ENCODE results near the gene KRT23. TPM values are rescaled to one million over a fixed set of nuclear protein-coding genes. Genes with fewer than 3 reads are reported as not detected.

KRT23 gene
- total and polyA plus RNA-seq, 3 experiments from 2014 or later = not detected

DNA sequence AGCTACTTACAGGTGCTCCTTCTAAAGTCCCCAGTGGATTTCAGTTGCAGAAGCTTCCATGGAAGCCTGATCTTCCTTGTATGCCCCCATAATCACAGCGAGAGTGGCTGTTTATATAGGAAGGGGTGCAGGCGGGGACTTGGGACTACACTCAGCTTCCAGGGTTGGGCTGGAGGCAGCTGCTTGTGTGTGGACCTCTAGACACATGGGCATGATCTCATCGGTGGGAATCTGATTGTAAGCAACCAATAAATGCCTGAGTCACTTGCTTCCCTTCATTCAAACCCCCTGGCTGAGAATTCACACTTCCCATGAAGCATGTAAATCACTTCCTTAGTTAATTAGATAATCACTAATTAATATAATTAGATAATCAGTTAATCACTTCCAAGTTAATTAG lies 51.4 kb downstream of the KRT23 start:
- Mint-ChIP-seq H3K36me3 (no peaks in the 10 kb centered on the region), H3K4me3 (no peak overlapping the region), H3K27ac (no peak overlapping the region), H3K9me3 (no peaks in the 10 kb centered on the region), H3K4me1 (no peaks in the 10 kb centered on the region), H3K27me3 (peaks cover 16 to 52% of the 10 kb centered on the region in 2 donors)
- no peak overlapping the region for H3K4me3 ChIP-seq (ENCODE audit: low read length)
- H3K27ac ChIP-seq (ENCODE audit: low read depth, low read length) = no peak overlapping the region
- no peaks in the 10 kb centered on the region for H3K36me3 ChIP-seq (ENCODE audit: insufficient read depth, low read length)
- H3K9me3 ChIP-seq (ENCODE audit: low read length) = no peaks in the 10 kb centered on the region
- POLR2A ChIA-PET = no interaction called here
- peaks cover 13% of the 10 kb centered on the region for H3K27me3 ChIP-seq (ENCODE audit: insufficient read depth, low read length, poor library complexity, severe bottlenecking)
- CTCF ChIA-PET = no interaction called here
- H3K4me1 ChIP-seq (ENCODE audit: insufficient read depth, low read length) = no peaks in the 10 kb centered on the region
- DNase-seq = no peak

DNA sequence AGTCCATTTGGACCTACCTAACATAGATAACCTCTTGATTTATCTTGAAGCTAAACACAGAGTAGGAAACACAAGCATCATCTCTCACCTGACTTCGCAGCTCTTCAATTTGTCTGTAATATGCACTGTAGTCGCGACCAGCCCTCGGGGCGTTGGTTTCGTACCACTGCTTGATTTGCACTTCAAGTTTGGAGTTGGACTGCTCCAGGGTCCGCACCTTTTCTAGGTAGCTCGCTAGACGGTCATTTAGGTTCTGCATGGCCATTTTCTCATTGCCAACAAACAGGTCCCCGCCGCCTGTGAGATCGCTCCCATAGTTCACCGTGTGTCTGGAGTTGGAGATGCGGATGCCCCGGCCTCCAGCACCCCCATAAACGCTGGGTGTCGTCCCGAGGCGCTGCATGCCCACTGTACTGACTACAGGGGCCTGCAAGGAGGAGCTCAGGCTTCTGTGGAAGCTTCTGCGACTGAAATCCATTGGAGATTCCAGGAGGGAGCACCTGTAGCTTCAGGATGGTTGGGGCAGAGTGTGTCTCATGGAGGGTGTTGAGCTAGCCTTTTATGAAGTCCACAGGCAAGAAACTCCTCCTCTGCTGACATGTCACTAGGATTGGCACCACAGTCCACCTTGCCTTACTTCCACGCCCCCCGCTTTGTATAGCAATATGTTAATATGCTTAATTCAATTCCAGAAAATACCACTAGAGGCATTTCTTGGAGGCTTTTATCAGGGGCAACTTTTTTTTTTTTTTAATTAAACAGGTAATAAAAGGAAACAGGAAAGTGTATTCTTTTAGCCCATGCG lies 52.5 kb downstream of the KRT23 start, which contains the start of gene KRT20:
KRT20 (minus strand) TSS at position 535 of the 805 bp plus-strand sequence; CDS start at position 478, 57 bp downstream.
- H3K27me3 Mint-ChIP-seq = peaks cover 16 to 50% of the 10 kb centered on the region in 2 donors
- CTCF ChIA-PET = no interaction called here
- no peak within 1 kb of the TSS for H3K27ac Mint-ChIP-seq
- peaks cover 9% of the 10 kb centered on the region for H3K27me3 ChIP-seq (ENCODE audit: insufficient read depth, low read length, poor library complexity, severe bottlenecking)
- H3K27ac ChIP-seq (ENCODE audit: low read depth, low read length) = no peak within 1 kb of the TSS
- H3K9me3 ChIP-seq (ENCODE audit: low read length) = no peaks in the 10 kb centered on the region
- no peaks in the 10 kb centered on the region for H3K36me3 ChIP-seq (ENCODE audit: insufficient read depth, low read length)
- H3K36me3 Mint-ChIP-seq = no peaks in the 10 kb centered on the region
- POLR2A ChIA-PET = no interaction called here
- H3K4me1 Mint-ChIP-seq = no peaks in the 10 kb centered on the region
- no peak within 1 kb of the TSS for H3K4me3 ChIP-seq (ENCODE audit: low read length)
- no peaks in the 10 kb centered on the region for H3K4me1 ChIP-seq (ENCODE audit: insufficient read depth, low read length)
- H3K4me3 Mint-ChIP-seq = no peak within 1 kb of the TSS
- no peak for DNase-seq
- no peaks in the 10 kb centered on the region for H3K9me3 Mint-ChIP-seq

DNA sequence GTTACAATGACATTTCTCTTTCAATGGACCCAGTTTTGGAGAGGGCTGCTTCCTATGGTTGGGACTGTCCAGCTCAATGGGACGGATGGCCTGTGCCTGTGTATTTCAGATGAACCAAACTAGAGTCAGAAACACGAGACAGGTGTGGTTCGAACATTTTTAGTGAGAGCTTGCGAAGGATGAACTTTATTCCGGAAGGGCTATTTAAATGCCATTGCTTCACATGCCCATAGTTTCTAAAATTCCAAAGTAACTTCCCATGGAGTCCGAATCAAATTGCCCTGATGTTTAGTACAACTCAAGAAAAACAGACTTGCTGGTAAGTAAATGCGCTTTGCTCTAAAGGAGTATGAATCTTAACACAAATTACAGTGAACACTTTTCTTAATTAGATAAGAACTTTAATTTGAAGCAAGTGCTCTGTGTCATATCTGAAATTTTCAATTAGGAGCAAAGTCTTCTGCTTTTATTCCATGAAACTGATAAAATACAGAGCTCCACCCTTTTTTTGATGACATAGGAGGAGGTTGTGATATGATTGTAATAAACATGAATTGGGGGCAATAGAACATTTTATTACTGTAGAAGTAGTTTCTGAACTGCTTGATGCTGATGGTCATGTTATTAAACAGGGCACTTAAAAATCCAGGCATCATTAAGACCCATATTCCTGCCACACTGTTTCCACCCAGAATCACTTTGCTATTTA lies 53.7 kb downstream of the KRT23 start:
- POLR2A ChIA-PET = no interaction called here
- Histone ChIP-seq H3K27me3 (ENCODE audit: insufficient read depth, low read length, poor library complexity, severe bottlenecking) (peaks cover 4% of the 10 kb centered on the region), H3K9me3 (ENCODE audit: low read length) (no peaks in the 10 kb centered on the region), H3K4me1 (ENCODE audit: insufficient read depth, low read length) (no peaks in the 10 kb centered on the region), H3K4me3 (ENCODE audit: low read length) (no peak overlapping the region), H3K36me3 (ENCODE audit: insufficient read depth, low read length) (no peaks in the 10 kb centered on the region), H3K27ac (ENCODE audit: low read depth, low read length) (no peak overlapping the region)
- H3K36me3 Mint-ChIP-seq = no peaks in the 10 kb centered on the region
- H3K27ac Mint-ChIP-seq = peak overlapping the region in 1 of 8 donors; percentile 36
- no peaks in the 10 kb centered on the region for H3K9me3 Mint-ChIP-seq
- H3K27me3 Mint-ChIP-seq = peaks cover 7 to 39% of the 10 kb centered on the region in 2 donors
- no peaks in the 10 kb centered on the region for H3K4me1 Mint-ChIP-seq
- H3K4me3 Mint-ChIP-seq = no peak overlapping the region
- CTCF ChIA-PET = no interaction called here
- no peak for DNase-seq

GRCh38 chr17:40883031-40883430 lies 54.4 kb downstream of the KRT23 start:
- CTCF ChIA-PET = no interaction called here

GRCh38 chr17:40879026-40879425 lies 58.4 kb downstream of the KRT23 start:
- no peaks in the 10 kb centered on the region for H3K9me3 Mint-ChIP-seq
- no peaks in the 10 kb centered on the region for H3K4me1 Mint-ChIP-seq
- H3K9me3 ChIP-seq (ENCODE audit: low read length) = no peaks in the 10 kb centered on the region
- no peaks in the 10 kb centered on the region for H3K36me3 Mint-ChIP-seq
- ChIA-PET POLR2A (no interaction called here), CTCF (no interaction called here)
- no peak for DNase-seq
- H3K4me3 ChIP-seq (ENCODE audit: low read length) = no peak overlapping the region
- no peak overlapping the region for H3K27ac ChIP-seq (ENCODE audit: low read depth, low read length)
- H3K4me3 Mint-ChIP-seq = no peak overlapping the region
- H3K4me1 ChIP-seq (ENCODE audit: insufficient read depth, low read length) = no peaks in the 10 kb centered on the region
- no peak overlapping the region for H3K27ac Mint-ChIP-seq
- H3K27me3 ChIP-seq (ENCODE audit: insufficient read depth, low read length, poor library complexity, severe bottlenecking) = no peaks in the 10 kb centered on the region
- peaks cover 6 to 20% of the 10 kb centered on the region in 2 donors for H3K27me3 Mint-ChIP-seq
- no peaks in the 10 kb centered on the region for H3K36me3 ChIP-seq (ENCODE audit: insufficient read depth, low read length)

More at GRCh38 chr17:40883031-40883430, 54.4 kb downstream of the KRT23 start:
- H3K4me3 ChIP-seq (ENCODE audit: low read length) = no peak overlapping the region
- Mint-ChIP-seq H3K4me1 (no peaks in the 10 kb centered on the region), H3K27me3 (peaks cover 7 to 32% of the 10 kb centered on the region in 2 donors), H3K4me3 (no peak overlapping the region), H3K9me3 (no peaks in the 10 kb centered on the region), H3K27ac (no peak overlapping the region), H3K36me3 (no peaks in the 10 kb centered on the region)
- no peaks in the 10 kb centered on the region for H3K4me1 ChIP-seq (ENCODE audit: insufficient read depth, low read length)
- H3K36me3 ChIP-seq (ENCODE audit: insufficient read depth, low read length) = no peaks in the 10 kb centered on the region
- no peak overlapping the region for H3K27ac ChIP-seq (ENCODE audit: low read depth, low read length)
- no peaks in the 10 kb centered on the region for H3K9me3 ChIP-seq (ENCODE audit: low read length)
- POLR2A ChIA-PET = no interaction called here
- H3K27me3 ChIP-seq (ENCODE audit: insufficient read depth, low read length, poor library complexity, severe bottlenecking) = peaks cover 4% of the 10 kb centered on the region
- DNase-seq = no peak

GRCh38 chr17:40878044-40878443 lies 59.4 kb downstream of the KRT23 start:
- Mint-ChIP-seq H3K36me3 (no peaks in the 10 kb centered on the region), H3K4me3 (no peak overlapping the region), H3K27me3 (peaks cover 6 to 16% of the 10 kb centered on the region in 2 donors), H3K27ac (no peak overlapping the region), H3K4me1 (no peaks in the 10 kb centered on the region), H3K9me3 (no peaks in the 10 kb centered on the region)
- ChIA-PET POLR2A (no interaction called here), CTCF (no interaction called here)
- Histone ChIP-seq H3K27me3 (ENCODE audit: insufficient read depth, low read length, poor library complexity, severe bottlenecking) (no peaks in the 10 kb centered on the region), H3K4me1 (ENCODE audit: insufficient read depth, low read length) (no peaks in the 10 kb centered on the region), H3K9me3 (ENCODE audit: low read length) (no peaks in the 10 kb centered on the region), H3K27ac (ENCODE audit: low read depth, low read length) (no peak overlapping the region), H3K36me3 (ENCODE audit: insufficient read depth, low read length) (no peaks in the 10 kb centered on the region), H3K4me3 (ENCODE audit: low read length) (no peak overlapping the region)
- no peak for DNase-seq

GRCh38 chr17:40873801-40874200 lies 63.6 kb downstream of the KRT23 start:
- Histone ChIP-seq H3K27ac (ENCODE audit: low read depth, low read length) (no peak overlapping the region), H3K27me3 (ENCODE audit: insufficient read depth, low read length, poor library complexity, severe bottlenecking) (peaks cover 5% of the 10 kb centered on the region), H3K4me1 (ENCODE audit: insufficient read depth, low read length) (no peaks in the 10 kb centered on the region), H3K36me3 (ENCODE audit: insufficient read depth, low read length) (no peaks in the 10 kb centered on the region), H3K4me3 (ENCODE audit: low read length) (no peak overlapping the region), H3K9me3 (ENCODE audit: low read length) (no peaks in the 10 kb centered on the region)
- H3K36me3 Mint-ChIP-seq = no peaks in the 10 kb centered on the region
- H3K9me3 Mint-ChIP-seq = no peaks in the 10 kb centered on the region
- peaks cover 14 to 33% of the 10 kb centered on the region in 2 donors for H3K27me3 Mint-ChIP-seq
- no peak for DNase-seq
- ChIA-PET POLR2A (no interaction called here), CTCF (interaction anchor here (1.1 kb wide), 1 partner anchor 10 kb away, joined by 4 read pairs; no protein-coding TSS in a partner anchor)
- no peak overlapping the region for H3K4me3 Mint-ChIP-seq
- no peak overlapping the region for H3K27ac Mint-ChIP-seq
- H3K4me1 Mint-ChIP-seq = no peaks in the 10 kb centered on the region

DNA sequence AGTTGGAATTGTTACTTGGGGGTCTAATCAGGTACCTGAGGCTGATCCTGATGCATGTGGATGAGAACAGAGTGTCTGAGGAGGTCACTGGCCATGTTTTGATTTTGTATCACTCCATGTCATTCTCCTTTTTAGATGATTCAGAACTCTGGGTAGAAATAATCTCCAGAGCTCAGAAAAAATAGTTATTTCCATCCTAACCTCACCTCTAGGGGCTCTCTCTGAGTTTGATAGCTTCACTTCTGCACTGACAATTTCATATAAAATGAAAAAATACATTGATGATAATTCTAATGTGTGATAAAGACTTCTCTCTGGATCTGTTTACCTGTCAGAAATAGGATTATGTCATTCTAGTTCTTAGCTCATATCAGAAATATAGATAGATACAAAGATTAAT lies 64.2 kb downstream of the KRT23 start:
- H3K9me3 Mint-ChIP-seq = no peaks in the 10 kb centered on the region
- DNase-seq = no peak
- no peaks in the 10 kb centered on the region for H3K4me1 Mint-ChIP-seq
- H3K36me3 ChIP-seq (ENCODE audit: insufficient read depth, low read length) = no peaks in the 10 kb centered on the region
- H3K27me3 ChIP-seq (ENCODE audit: insufficient read depth, low read length, poor library complexity, severe bottlenecking) = peaks cover 5% of the 10 kb centered on the region
- no peak overlapping the region for H3K4me3 Mint-ChIP-seq
- CTCF ChIA-PET = interaction anchor here (1.1 kb wide), 1 partner anchor 10 kb away, joined by 4 read pairs; no protein-coding TSS in a partner anchor
- no peak overlapping the region for H3K27ac ChIP-seq (ENCODE audit: low read depth, low read length)
- peaks cover 14 to 33% of the 10 kb centered on the region in 2 donors for H3K27me3 Mint-ChIP-seq
- POLR2A ChIA-PET = no interaction called here
- H3K4me1 ChIP-seq (ENCODE audit: insufficient read depth, low read length) = no peaks in the 10 kb centered on the region
- H3K9me3 ChIP-seq (ENCODE audit: low read length) = no peaks in the 10 kb centered on the region
- no peak overlapping the region for H3K4me3 ChIP-seq (ENCODE audit: low read length)
- no peak overlapping the region for H3K27ac Mint-ChIP-seq
- H3K36me3 Mint-ChIP-seq = no peaks in the 10 kb centered on the region

Data from CD8-positive, alpha-beta memory T cell (primary cell).